HEK293 (cell line): ENCODE measurements around the gene TBC1D22A.

Source experiments
- CTCF ChIA-PET: fragments of 350-600 bp; formaldehyde crosslinking; extraction: SDS; loops from one replicate; lab custom pipeline; 2021; ENCODE audit warnings: antibody characterized with exemption; lab: Yijun Ruan, JAX
- POLR2A ChIA-PET: fragments of 300-600 bp; formaldehyde crosslinking; extraction: SDS; loops from one replicate; lab custom pipeline; 2020; ENCODE audit warnings: antibody characterized with exemption, inconsistent platforms; lab: Yijun Ruan, JAX
- H3K27ac ChIP-seq: fragments of 200-500 bp; sonication (Bioruptor generic); 2 replicates; pipeline ENCODE4 v1.5.1; 2014; ENCODE audit warnings: low read depth, low read length, control low read depth, inconsistent platforms; ENCODE audit errors: extremely low read depth
- H3K36me3 ChIP-seq, 2 experiments: fragments of 200-500 bp in 1 of 2; sonication (Bioruptor generic) in 1 of 2; 1 replicate in 1 of 2; 2 replicates in 1 of 2; pipeline ENCODE4 v1.5.1; 2014 to 2017; ENCODE audit warnings: inconsistent platforms in 2 of 2, low read length in 2 of 2; ENCODE audit not compliant: control insufficient read depth in 2 of 2, insufficient read depth in 1 of 2
- H3K4me1 ChIP-seq: fragments of 200-500 bp; sonication (Bioruptor generic); 2 replicates; pipeline ENCODE4 v1.5.1; 2014; ENCODE audit warnings: mild to moderate bottlenecking, low read length, inconsistent platforms; ENCODE audit not compliant: control insufficient read depth, insufficient read depth
- H3K4me3 ChIP-seq: 2 replicates; pipeline ENCODE4 v1.5.1; 2011; ENCODE audit warnings: low read depth, mild to moderate bottlenecking, control low read depth, low read length, moderate library complexity
- H3K9me3 ChIP-seq: fragments of 200-500 bp; sonication (Bioruptor generic); 2 replicates; pipeline ENCODE4 v1.5.1; 2014; ENCODE audit warnings: low read depth, low read length, inconsistent platforms; ENCODE audit not compliant: control insufficient read depth, insufficient read depth
- GLI4 ChIP-seq: fragments of 450-650 bp; formaldehyde crosslinking; IDR thresholded peaks from 2 replicates; pipeline ENCODE4 v1.5.1; 2016; ENCODE audit warnings: missing biosample characterization, missing genetic modification characterization
- HOXC10 ChIP-seq: sonication (generic); formaldehyde crosslinking; IDR thresholded peaks from 2 replicates; pipeline ENCODE4 v1.8.1; 2023; ENCODE audit warnings: mild to moderate bottlenecking, missing genetic modification reagents
- PRDM4 ChIP-seq: fragments of 450-650 bp; formaldehyde crosslinking; IDR thresholded peaks from 2 replicates; pipeline ENCODE4 v1.5.1; 2017; ENCODE audit warnings: missing biosample characterization, missing genetic modification characterization
- SETDB1 ChIP-seq: IDR thresholded peaks from one replicate; pipeline ENCODE4 v1.6.1; 2017; ENCODE audit warnings: mild to moderate bottlenecking, low read length, moderate library complexity, mixed read lengths; ENCODE audit not compliant: insufficient read length
- TSHZ1 ChIP-seq: fragments of 450-650 bp; formaldehyde crosslinking; IDR thresholded peaks from 2 replicates; pipeline ENCODE4 v1.5.1; 2016; ENCODE audit warnings: missing biosample characterization, missing genetic modification characterization, borderline replicate concordance
- ZBTB10 ChIP-seq: fragments of 450-650 bp; formaldehyde crosslinking; IDR thresholded peaks from 2 replicates; pipeline ENCODE4 v1.5.1; 2016; ENCODE audit warnings: missing biosample characterization, missing genetic modification characterization
- ZFHX2 ChIP-seq: fragments of 450-650 bp; formaldehyde crosslinking; conservative IDR thresholded peaks from 2 replicates; pipeline ENCODE4 v1.5.1; 2016; ENCODE audit warnings: missing biosample characterization, missing genetic modification characterization
- ZFP69B ChIP-seq: fragments of 450-650 bp; formaldehyde crosslinking; IDR thresholded peaks from 2 replicates; pipeline ENCODE4 v1.5.1; 2016; ENCODE audit warnings: missing biosample characterization, missing genetic modification characterization
- ZNF280C ChIP-seq: fragments of 450-650 bp; formaldehyde crosslinking; IDR thresholded peaks from 2 replicates; pipeline ENCODE4 v1.5.1; 2016; ENCODE audit warnings: missing biosample characterization, missing genetic modification characterization
- ZNF292 ChIP-seq: fragments of 450-650 bp; formaldehyde crosslinking; IDR thresholded peaks from 2 replicates; pipeline ENCODE4 v1.5.1; 2016; ENCODE audit warnings: low read depth, missing biosample characterization, missing genetic modification characterization, borderline replicate concordance
- ZNF311 ChIP-seq: fragments of 450-650 bp; formaldehyde crosslinking; IDR thresholded peaks from 2 replicates; pipeline ENCODE4 v1.5.1; 2017; ENCODE audit warnings: missing biosample characterization, missing genetic modification characterization, borderline replicate concordance
- ZNF335 ChIP-seq: fragments of 450-650 bp; formaldehyde crosslinking; conservative IDR thresholded peaks from 2 replicates; pipeline ENCODE4 v1.5.1; 2016; ENCODE audit warnings: missing biosample characterization, missing genetic modification characterization
- ZNF341 ChIP-seq: fragments of 450-650 bp; formaldehyde crosslinking; IDR thresholded peaks from 2 replicates; pipeline ENCODE4; 2016; ENCODE audit warnings: low read depth, missing biosample characterization, missing genetic modification characterization
- ZNF391 ChIP-seq: fragments of 450-650 bp; formaldehyde crosslinking; IDR thresholded peaks from 2 replicates; pipeline ENCODE4 v1.5.1; 2016; ENCODE audit warnings: low read depth, missing biosample characterization, missing genetic modification characterization, borderline replicate concordance
- ZNF510 ChIP-seq: fragments of 450-650 bp; formaldehyde crosslinking; IDR thresholded peaks from 2 replicates; pipeline ENCODE4 v1.5.1; 2018; ENCODE audit warnings: mild to moderate bottlenecking, missing genetic modification characterization, missing biosample characterization; ENCODE audit not compliant: insufficient replicate concordance
- ZNF513 ChIP-seq: fragments of 450-650 bp; IDR thresholded peaks from 2 replicates; pipeline ENCODE4 v1.5.1; 2018; ENCODE audit warnings: missing biosample characterization, missing genetic modification characterization
- ZNF670 ChIP-seq: fragments of 450-650 bp; formaldehyde crosslinking; IDR thresholded peaks from 2 replicates; pipeline ENCODE4 v1.5.1; 2016; ENCODE audit warnings: missing biosample characterization, missing genetic modification characterization, low read depth
- ZNF701 ChIP-seq: fragments of 450-650 bp; formaldehyde crosslinking; IDR thresholded peaks from 2 replicates; pipeline ENCODE4 v1.5.1; 2016; ENCODE audit warnings: missing biosample characterization, missing genetic modification characterization
- ZNF830 ChIP-seq: fragments of 450-650 bp; IDR thresholded peaks from 2 replicates; pipeline ENCODE4 v1.5.0; 2018; ENCODE audit warnings: missing biosample characterization, missing genetic modification characterization, low read depth, mild to moderate bottlenecking, moderate library complexity

The TBC1D22A gene

GRCh38 chr22:46914916-46915894 is 152.8 kb downstream of the TBC1D22A start:
- Histone ChIP-seq H3K4me3 (no peak overlapping the region), H3K4me1 (no peaks in the 10 kb centered on the region), H3K36me3 (peaks cover 5 to 28% of the 10 kb centered on the region in 2 experiments; a peak in 2 of 3 replicates), H3K9me3 (no peaks in the 10 kb centered on the region), H3K27ac (no peak overlapping the region)
- TF ChIP-seq ZNF830 (tag by site-specific recombination) = no peak
- no peak for TF ChIP-seq TSHZ1 (tag by site-specific recombination)
- no peak for TF ChIP-seq ZNF335 (tag by site-specific recombination)
- TF ChIP-seq ZNF670 (tag by site-specific recombination) = no peak
- TF ChIP-seq ZNF341 = no peak
- TF ChIP-seq ZNF391 = no peak
- no peak for TF ChIP-seq ZNF280C (tag by site-specific recombination)
- no peak for TF ChIP-seq HOXC10
- no peak for TF ChIP-seq ZNF701 (tag by site-specific recombination)
- no peak for TF ChIP-seq GLI4 (tag by site-specific recombination)
- TF ChIP-seq ZFP69B (tag by site-specific recombination) = no peak
- ChIA-PET CTCF (interaction anchor here (0.9 kb wide), 1 partner anchor 117 kb away, joined by 4 read pairs; no protein-coding TSS in a partner anchor), POLR2A (no interaction called here)

GRCh38 chr22:46915950-46916730 is 153.7 kb downstream of the TBC1D22A start:
- Histone ChIP-seq H3K27ac (no peak overlapping the region), H3K9me3 (no peaks in the 10 kb centered on the region), H3K4me3 (no peak overlapping the region), H3K4me1 (no peaks in the 10 kb centered on the region), H3K36me3 (peaks cover 5 to 28% of the 10 kb centered on the region in 2 experiments; a peak in 2 of 3 replicates)
- ChIA-PET POLR2A (no interaction called here), CTCF (interaction anchor here (0.9 kb wide), 1 partner anchor 118 kb away, joined by 4 read pairs; no protein-coding TSS in a partner anchor)
- TF ChIP-seq ZNF513 (tag by site-specific recombination) (no peak), ZNF311 (no peak), ZBTB10 (tag by site-specific recombination) (no peak), ZFHX2 (no peak), ZNF510 (tag by site-specific recombination) (no peak), PRDM4 (tag by site-specific recombination) (no peak), SETDB1 (no peak), ZNF292 (no peak)
